ENCODE results near the gene PPARA.

DNA sequence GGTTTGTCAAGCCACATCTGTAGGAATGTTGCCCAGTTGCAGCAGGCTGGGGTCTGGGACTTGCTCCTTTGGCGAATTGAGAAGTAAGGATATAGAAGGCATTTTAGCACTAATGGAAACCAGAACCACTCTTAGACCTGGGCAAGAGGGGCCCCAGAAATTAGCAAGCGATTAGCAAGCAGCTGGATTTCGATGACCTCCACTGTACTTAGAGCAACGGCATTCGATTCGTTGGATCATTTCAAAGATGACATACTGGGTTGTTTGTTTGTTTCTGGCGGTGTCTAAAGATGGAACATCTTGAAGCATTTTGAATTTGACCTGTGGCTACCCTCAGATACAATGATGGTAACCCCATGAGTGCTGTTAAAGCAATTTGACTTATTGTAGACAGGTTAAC, 100.9 kb downstream of the PPARA start:
- TF ChIP-seq, protein P1, sequence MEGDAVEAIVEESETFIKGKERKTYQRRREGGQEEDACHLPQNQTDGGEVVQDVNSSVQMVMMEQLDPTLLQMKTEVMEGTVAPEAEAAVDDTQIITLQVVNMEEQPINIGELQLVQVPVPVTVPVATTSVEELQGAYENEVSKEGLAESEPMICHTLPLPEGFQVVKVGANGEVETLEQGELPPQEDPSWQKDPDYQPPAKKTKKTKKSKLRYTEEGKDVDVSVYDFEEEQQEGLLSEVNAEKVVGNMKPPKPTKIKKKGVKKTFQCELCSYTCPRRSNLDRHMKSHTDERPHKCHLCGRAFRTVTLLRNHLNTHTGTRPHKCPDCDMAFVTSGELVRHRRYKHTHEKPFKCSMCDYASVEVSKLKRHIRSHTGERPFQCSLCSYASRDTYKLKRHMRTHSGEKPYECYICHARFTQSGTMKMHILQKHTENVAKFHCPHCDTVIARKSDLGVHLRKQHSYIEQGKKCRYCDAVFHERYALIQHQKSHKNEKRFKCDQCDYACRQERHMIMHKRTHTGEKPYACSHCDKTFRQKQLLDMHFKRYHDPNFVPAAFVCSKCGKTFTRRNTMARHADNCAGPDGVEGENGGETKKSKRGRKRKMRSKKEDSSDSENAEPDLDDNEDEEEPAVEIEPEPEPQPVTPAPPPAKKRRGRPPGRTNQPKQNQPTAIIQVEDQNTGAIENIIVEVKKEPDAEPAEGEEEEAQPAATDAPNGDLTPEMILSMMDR (IDR thresholded peaks at IDR 0.05), result no peak
- no peak for TF ChIP-seq POLR2A (IDR thresholded peaks at IDR 0.05)
